ENCODE results near the gene HMOX1.

The HMOX1 gene, protein sequence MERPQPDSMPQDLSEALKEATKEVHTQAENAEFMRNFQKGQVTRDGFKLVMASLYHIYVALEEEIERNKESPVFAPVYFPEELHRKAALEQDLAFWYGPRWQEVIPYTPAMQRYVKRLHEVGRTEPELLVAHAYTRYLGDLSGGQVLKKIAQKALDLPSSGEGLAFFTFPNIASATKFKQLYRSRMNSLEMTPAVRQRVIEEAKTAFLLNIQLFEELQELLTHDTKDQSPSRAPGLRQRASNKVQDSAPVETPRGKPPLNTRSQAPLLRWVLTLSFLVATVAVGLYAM

DNA sequence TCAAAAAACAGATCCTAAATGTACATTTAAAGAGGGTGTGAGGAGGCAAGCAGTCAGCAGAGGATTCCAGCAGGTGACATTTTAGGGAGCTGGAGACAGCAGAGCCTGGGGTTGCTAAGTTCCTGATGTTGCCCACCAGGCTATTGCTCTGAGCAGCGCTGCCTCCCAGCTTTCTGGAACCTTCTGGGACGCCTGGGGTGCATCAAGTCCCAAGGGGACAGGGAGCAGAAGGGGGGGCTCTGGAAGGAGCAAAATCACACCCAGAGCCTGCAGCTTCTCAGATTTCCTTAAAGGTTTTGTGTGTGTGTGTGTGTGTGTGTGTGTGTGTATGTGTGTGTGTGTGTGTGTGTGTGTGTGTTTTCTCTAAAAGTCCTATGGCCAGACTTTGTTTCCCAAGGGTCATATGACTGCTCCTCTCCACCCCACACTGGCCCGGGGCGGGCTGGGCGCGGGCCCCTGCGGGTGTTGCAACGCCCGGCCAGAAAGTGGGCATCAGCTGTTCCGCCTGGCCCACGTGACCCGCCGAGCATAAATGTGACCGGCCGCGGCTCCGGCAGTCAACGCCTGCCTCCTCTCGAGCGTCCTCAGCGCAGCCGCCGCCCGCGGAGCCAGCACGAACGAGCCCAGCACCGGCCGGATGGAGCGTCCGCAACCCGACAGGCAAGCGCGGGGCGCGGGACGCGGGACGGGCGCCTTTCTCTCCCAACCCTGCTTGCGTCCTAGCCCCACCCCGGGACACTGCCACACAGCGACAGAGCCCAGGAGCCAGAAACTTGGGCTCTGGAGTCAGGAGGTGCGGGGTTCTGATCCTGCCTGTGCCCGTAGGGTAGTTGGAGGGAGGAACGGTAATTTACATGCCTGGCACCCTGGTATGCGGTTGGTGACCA is at the start of gene HMOX1:
Gene HMOX1, plus strand, starts transcription at position 560 of the 887 bp plus-strand sequence. Its CDS starts 78 bp downstream, at position 638.
- peak; percentile 78 to 85 for DNase-seq

DNA sequence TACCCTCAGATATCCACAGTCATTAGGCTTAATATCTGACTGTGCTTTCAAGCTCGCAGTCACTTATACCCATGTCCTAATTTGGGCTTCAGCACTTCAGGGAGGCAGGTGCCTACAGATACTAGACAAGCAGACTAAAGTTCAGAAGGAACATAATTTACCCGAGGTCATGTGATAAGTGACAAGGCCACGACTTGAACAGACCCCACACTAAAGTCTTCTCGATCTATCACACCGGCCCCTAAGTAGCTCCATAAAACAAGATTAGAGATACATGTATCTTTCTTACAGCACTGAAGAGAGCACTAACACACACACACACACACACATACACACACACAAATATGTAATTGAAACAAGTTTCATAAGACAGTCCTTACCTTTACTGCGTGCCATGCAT is 48.6 kb upstream of the HMOX1 start:
- DNase-seq, result no peak

DNA sequence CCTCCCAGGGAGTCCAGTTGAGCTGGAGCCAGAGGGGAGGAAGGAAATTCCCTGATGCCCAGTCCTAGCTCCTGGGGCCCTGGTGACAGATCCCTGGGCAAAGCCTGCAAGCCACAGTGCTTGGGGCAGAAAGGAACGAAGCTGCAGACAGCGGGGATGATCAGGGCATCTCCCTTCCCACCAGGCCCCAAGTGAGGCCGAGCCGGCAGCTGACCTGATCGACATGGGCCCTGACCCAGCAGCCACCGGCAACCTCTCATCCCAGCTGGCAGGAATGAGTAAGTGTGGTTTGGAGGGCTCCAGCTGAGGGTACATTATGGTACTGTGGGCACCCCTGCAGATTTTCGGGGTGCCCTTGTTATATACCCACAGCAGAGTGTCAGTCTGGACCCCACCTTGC is 47.7 kb upstream of the HMOX1 start:
- no peak for DNase-seq

DNA sequence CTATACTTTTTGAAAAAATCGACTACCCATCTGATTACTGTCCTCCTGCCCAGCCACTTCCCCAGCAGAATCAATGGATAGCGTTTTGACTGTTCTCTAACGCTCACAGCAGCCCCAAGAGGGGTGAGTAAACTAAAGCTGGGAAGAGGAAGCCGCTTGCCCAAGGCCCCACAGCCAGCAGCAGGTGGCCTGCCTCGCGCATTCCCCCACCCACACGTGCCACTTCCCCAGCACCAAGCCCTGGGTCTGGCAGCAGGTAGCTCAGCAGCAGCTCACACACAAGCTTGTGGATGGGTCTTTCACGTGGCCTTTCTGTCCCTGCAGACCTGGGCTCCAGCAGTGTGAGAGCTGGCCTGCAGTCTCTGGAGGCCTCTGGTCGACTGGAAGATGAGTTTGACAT is 46.9 kb upstream of the HMOX1 start:
- no peak for DNase-seq

DNA sequence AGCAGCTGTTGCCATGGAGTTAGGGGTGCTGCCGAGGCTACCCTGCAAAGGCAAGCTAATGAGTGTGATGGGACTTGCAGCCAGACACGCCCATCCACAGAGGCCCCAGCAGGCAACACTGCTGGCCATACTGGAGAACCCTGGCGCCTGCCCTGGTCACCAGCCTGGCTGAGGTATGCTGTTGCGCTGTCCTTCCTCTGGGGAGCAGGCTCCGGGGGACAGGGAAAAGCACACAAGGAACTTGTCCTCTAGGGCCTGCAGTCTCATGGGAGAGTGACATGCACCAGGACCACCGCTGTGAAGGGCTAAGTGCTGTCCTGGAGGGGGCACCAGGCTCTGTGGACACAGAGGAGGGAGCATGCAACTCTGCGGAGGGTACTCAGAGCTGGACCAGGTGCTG is 45.4 kb upstream of the HMOX1 start:
- no peak for DNase-seq

DNA sequence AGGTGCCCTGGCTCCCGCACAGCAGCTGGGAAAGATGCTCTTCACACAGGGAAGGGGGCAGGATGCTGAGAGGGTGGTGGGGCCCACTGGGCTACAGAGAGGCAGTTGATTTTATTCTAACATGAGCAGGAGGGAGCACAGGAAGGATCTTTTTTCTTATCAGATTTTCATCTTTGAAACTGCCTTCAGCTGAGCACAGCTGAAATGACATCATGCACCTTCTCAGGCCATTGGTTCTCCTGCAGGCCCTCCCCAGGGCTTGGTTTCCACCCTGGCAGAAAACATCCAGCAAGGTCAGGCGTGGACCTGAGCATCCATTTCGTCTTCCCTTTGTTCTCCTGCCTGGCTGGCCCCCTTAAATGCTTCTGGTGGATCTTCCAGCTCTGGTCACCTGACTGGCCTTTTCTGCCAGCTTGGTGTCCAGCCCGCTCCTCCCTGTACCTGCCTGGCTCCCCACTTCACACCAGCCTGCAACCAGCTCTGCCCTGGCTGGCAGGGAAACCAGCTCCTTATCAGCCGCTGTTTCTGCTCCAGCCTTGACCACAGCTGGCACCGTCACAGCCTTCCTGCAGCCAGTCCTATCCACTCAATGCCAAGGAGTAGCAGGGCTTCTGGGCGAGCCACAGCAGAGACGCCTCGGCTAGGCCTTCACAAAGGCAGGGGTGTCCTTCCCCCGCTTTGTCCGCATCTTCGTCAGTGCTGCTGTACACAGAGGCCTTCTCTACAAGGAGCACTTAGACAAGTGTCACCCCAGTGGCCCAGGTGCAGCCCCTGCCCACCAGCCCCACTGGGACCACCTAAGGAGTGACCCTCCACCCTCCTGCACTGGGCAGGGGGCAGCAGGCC is 44.7 kb upstream of the HMOX1 start:
- DNase-seq, result no peak

DNA sequence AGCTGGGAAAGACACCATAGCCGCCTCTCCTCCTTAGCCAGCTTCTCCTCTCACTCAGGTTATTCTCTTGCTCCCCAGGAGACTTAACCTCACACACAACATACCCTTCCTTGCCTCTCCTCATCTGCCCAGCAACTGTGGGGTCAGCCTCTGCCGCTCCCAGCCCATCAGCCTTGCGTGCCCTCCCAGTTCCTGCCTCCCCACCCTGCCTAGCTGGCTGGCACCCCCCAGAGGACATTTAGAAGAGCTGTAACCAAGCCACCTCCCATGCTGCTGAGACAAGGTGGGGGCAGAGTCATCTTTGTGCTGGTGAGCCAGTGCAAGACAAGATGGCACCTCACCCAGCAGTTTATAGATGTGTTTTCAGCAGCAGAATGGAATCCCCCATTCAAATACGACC is 43.0 kb upstream of the HMOX1 start:
- no peak for DNase-seq

DNA sequence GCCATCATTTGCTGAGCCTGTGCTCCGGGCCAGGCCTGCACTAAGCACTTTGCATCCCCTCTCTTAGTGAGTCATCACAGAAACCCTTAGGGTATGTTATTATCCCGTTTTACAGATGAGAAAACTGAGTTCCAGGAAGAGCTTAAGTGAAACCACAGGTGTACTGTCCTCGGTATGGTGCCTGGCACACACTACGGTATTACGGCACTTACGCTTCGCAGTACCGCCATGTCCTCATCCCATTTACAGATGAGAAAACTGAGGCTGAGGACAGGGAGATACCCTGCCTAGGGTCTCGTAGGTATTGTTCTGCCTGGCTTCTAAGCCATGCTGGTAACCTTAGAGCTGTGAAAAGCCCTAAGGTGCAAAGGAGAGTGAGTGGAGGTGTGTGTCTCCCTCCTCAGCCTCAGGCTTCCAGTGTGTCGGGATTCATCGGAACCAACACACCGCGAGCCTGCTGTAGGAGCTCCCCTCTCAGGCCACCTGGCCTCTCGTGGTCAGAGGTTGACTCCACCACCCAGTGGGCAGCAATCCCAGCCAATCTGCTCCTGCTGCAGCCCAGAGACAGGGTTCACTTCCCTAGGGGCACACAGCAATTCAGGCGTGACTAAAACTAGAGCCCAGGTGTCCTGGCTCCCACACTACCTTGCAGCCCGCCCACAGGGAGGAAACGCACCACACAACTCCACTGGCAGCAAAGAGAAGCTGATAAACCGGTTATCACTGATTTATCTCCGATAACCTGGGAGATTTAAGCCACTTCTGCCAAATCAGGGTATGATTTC is 39.6 kb upstream of the HMOX1 start:
- no peak for DNase-seq

DNA sequence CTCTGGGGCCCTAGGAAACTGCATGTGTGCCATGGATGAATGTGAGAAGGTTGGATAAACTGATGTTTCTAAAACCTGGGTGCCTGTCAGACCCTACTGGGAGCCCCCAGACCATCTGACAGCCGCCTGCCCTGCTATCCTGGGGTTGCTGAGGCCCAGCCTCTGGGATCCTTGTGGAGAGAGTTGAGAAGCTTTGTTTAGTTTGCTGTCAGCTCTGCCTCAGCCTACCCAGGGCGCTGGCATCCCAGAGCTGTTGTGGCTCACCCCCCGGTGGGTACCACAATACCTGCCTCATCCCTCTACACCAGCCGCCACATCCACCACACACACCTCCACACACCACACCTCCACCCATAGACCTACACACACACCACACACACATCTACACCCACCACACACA is 38.5 kb upstream of the HMOX1 start:
- no peak for DNase-seq

DNA sequence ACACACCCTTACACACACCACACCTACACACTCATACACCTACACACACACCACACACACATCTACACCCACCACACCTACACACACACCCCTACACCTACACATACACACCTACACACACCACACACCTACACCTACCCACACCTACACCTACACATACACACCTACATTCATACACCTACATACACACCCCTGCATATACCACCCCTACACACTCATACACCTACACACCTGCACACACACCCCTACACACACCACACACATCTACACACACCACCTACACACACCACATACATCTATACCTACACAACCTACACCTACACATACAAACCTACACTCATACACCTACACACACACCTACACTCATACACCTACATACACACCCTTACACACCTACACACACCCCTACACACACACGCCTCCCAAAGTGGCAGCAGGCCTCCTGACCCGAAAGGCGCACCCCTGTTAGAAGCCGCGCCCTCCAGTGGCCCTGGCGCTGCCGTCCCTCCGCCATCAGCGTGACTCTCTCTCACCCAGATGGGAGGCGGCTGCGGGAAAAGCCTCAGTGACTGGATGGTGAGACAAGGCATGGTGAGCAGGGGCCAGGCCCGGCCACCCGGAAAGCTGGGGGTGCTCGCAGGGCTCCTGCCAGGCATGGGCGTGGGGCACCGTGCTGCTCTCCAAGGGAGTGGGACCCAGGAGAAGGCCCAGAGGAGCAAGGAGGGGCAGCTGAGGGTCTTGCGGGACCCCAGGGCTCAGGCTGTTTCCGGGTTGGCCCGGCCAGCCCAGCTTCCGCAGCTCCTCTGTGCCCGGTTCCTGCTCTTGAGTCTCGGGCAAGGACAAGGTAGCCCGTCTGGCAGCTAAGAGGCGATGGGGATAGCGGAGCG is 37.0 kb upstream of the HMOX1 start:
- no peak for DNase-seq

DNA sequence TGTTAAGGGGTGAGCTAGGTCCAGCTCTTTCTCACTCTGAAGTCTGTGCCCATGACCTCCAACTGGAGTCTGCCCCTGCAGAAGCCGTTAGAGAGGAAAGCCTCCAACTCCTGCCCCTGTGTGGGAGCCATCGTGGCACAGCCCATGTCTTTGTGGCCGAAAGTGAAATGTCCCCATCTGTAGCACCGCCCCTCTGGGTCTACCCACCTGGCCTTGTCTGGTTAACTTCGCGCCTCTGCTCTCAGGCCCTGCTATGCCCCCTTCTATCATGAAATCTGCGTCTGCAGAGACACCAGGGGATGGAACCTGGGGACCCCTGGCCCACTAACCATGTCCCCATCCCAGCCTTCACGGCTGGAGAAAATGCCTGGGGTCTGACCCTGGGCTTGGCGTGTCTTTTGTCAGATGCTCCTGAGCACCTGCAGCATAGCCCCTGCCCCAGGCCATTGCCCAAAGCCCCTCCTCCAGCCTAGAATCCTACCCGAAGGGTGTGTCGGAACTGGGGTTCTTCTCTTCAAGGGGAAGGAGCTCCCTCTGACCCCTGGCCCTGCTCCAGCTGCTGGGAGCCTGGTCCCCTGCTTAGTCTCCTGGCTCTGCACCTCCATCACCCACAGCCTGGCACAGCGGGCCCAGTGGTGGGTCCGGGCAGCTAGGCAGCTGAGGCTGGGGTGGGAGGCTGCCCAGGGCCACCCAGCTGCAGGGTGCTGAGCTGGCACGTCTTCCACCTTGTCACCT is 35.8 kb upstream of the HMOX1 start:
- no peak for DNase-seq

DNA sequence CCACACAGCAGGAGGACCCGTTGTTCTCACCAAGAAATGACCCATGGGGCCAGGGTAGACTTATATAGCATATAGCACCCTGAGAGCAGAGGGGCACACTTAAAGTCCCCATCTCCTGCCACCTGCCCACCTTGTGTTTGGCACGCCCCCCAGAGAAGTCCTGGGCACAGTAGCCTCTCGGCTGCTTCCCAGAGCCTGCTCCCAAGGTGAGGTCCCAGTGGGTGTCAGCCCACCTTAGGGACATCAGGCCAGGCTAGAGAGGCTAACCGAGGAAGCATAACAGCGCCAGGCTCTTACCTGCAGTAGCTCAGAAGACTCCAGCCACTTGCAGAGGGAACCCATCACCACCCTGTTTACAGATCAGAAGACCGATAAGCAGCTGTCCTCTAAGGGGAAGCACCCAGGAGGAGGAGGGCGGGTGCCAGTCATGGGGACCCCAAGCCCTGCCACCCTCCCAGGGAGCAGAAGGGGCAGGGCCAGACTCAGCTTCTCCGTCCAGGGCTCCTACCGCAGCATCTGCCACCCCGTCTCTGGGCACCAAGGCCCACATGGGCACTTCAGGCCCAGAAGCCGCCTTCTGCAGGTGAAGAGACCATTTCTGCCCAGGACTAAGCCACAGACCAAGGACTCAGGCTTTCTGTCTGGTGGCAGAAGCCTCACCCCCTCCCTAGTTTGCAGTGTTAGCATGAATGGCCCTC is 34.9 kb upstream of the HMOX1 start:
- no peak for DNase-seq

DNA sequence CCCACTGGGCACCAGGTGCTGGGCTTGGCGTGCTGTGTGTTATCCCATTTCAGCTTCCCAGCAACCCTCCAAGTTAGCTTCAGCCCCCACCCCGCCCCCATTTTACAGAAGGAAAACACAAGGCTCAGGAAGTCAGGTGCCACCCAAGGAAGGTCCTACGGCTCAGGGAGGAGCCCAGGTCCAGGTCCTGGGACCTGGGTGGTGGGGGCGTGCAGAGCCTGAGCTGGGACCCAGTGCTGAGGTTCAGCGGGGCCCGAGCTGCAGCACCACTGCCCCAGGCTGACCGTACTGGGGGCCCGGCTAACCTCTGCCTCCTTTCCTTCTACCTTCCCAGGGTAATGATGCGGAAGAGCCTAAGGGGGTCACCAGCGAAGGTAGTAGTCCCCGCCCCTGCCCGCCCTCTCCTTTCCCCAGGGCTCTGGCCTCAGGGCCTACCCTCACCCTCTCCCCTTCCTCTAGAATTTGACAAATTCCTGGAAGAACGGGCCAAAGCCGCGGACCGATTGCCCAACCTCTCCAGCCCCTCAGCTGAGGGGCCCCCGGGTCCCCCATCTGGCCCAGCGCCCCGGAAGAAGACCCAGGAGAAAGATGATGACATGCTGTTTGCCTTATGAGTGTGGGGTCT is 34.2 kb upstream of the HMOX1 start:
- no peak for DNase-seq

DNA sequence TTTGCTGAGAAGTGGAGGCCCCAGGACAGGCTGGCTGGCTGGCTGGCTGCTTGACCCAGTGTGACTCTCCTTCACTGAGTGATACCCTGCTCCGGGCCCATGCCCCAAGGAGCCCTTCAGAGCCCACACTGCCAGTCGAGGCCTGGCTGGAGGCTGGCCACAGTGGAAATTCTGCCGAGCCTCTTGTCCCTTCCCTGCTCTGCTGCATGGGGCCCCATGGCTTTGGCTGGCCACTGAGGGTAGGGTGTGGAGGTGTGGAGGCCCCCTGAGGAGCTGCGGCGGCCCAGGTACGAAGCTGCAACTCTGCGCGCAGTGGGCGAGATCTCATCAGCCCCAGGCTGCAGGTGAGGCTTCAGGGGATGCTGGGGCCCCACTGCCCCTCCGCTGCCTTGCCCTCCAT is 33.4 kb upstream of the HMOX1 start:
- no peak for DNase-seq

DNA sequence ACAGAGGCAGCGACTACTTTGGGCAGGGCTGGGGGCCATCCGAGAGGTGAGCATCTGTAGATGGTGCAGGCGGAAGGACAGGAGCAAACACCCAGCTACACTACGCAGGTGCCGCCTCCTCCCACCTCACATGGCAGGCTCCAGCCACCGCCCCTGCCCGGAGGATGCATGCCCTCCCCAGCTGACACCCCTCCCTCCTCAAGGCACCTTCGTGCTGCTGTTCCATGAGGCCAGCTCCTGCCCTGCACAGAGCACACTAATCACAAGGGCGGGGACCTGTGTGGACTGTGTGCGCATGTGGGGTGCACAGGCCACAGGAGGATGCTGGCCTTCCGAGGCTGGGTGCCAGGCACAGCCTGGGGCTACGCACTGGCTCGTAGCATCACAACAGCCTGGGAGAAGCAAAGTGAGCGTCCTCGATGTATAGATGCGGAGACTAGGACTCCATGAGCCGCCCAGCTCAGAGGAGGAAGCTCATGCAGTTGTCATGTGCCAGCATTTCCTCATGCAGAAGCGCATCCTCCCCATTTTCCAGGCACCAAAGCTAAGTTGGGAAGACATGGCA is 32.8 kb upstream of the HMOX1 start:
- DNase-seq, result no peak

DNA sequence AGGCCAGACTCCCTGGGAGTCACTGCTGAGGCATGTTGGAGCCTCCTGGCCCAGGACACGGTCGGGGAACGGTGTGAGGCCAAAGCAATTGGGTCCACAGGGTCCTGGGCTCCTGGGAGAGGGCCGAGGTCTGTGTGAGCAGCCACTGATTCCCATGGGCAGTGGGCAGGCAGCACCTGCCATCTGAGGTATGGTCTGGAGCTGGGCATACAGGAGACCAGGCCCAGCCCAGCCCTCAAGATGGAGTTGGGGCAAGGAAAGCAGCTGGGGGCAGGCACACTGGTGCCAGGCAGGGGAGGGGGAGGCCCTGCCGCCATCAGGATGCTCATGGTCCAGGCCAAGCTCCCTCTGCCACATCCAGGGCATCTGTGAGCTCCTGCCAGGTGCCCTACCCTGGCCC is 32.2 kb upstream of the HMOX1 start:
- DNase-seq, result no peak

DNA sequence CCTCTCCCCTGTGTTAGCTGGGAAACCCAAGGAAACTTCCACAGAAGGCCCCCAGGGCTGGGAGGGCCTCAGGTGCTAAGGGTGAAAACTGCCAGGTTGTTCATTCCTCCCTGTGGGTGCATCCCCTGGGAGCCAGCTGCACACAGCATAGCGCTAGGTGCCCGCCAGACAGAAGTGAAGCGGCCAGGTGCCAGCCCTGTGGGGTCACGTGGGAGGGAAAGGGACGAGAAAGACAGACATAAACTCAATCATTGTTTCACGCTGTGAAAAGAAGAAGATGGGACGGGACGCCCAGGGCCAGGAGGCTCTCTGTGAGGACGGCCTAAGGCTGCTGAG is 31.6 kb upstream of the HMOX1 start:
- DNase-seq, result no peak

DNA sequence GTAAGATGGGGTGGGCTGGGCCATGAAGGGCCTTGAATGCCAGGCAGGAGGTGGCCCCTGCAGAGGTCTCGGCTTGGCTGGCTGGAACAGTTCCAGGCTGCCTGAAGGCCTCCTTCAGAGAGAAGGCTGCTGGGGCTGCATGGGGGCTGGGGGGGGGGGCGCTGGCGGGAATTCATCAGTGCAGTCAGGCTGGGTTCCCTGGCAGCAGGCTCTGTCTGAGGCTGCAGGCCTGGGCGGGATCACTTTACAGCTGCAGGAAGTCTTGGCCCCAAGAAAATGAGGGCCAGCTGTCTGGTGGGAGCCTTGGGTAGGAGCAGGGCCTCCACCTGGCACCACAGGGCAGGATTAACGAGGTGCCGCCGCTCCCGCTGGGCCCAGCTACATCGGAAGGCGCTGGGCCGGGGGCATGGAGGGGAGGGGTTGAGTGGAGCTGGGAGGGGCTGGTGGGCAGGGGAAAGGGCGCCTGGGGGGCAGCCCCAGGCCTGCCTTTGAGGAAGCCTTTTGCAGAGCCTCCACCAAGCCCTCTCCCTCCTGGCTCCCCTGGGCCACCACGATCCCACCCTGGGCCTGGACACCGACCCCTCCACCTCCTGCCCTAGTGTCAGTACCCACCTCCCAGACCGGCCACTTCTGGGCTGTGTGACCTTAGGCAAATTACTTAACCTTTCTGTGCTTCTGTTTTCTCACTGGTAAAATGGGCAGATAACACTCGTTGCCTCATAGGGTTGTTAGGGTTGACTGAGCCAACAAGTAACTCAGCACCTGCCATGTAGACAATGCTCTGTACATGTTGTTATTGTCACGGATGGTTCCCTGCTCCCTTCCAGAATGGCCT is 31.0 kb upstream of the HMOX1 start:
- no peak for DNase-seq

Data from hippocampal formation (tissue), 2 donors.